Pancreas (tissue), 10 donors: Measurements from ENCODE around the gene SRMS. TPM values are rescaled to one million over a fixed set of nuclear protein-coding genes. Genes with fewer than 3 reads are reported as not detected.

Source experiments
- ATAC-seq, 4 donors: fragments of 200-7000 bp; cut with Tn5 transposase; one replicate each; pipeline versions ENCODE4 v1.8.0 to v1.9.1; 2020; ENCODE audit warnings: mild to moderate bottlenecking in 4 of 4, moderate library complexity in 4 of 4
- DNase-seq, 6 donors: peaks; one replicate each; pipeline ENCODE4 v3.0.0-alpha.2; 2020
- FAIRE-seq: peaks from 2 replicates; lab custom pipeline; 2012; peaks lifted over from hg19 to GRCh38; lab: Jason Lieb, UNC
- H3K27ac ChIP-seq, 4 donors: fragments of 200-600 bp; sonication (generic); 1 replicate in 3 of 4; 2 replicates in 1 of 4; pipeline versions ENCODE4 v1.5.0 to v1.8.0; 2020
- H3K27me3 ChIP-seq, 4 donors: fragments of 200-600 bp; one replicate each; pipeline ENCODE4 v1.8.0; 2021
- H3K36me3 ChIP-seq, 3 donors: fragments of 200-600 bp; sonication (generic) in 1 of 3; one replicate each; pipeline versions ENCODE4 v1.5.0 to v1.8.0; 2020 to 2021
- H3K4me1 ChIP-seq, 3 donors: fragments of 200-600 bp; one replicate each; pipeline ENCODE4 v1.8.0; 2021
- H3K4me3 ChIP-seq, 4 donors: fragments of 200-600 bp; sonication (generic) in 2 of 4; one replicate each; pipeline versions ENCODE4 v1.5.0 to v1.8.0; 2020 to 2021
- H3K9me3 ChIP-seq, 4 donors: fragments of 200-600 bp; one replicate each; pipeline ENCODE4 v1.8.0; 2021
- WGBS, 2 donors: extraction: QIAGEN DNeasy Blood & Tissue Kit; methylation state at CpG; one replicate each; pipeline ENCODE4 v1.1.7; 2013; 5-methylcytosine and 5-hydroxymethylcytosine counted together
- intact Hi-C, 3 donors: fragments of 100-400 bp; cut with DNase I; formaldehyde crosslinking; loops; one replicate each; pipeline versions ENCODE4 v1.11.1 to v1.14.2; 2022
- polyA plus RNA-seq, 2 donors: library from polyadenylated mRNA; stranded (reverse); fragments of 200-250 nt; gene quantifications; one replicate each; pipeline ENCODE4 v1.2.3, GENCODE V29; 2013
- total RNA-seq, 6 donors: library from RNA; stranded (reverse); fragmentation: NEBNext Ultra II Directional in 4 of 6; extraction: Animal tissue kit (Norgen Biotek cat#: 25700) in 4 of 6; gene quantifications; one replicate each; pipeline versions ENCODE4 v1.2.1 to v1.2.4, GENCODE V29; 2021 to 2023
- TF ChIP-seq, protein P1 (sequence below), 4 donors: fragments of 200-600 bp; sonication (generic) in 3 of 4; IDR thresholded peaks; one replicate each; pipeline versions ENCODE4 v1.5.0 to v1.8.0; 2021; ENCODE audit warnings: antibody characterized with exemption in 4 of 4
- donor health status: healthy with polysubstance abuse.
- donor health status: DM: no; HTN: no; CAD: no; lungs with moderate emphysema.
- donor health status: DM: no; HTN: no; CAD: no.
- donor health status: control.
- donor health status: control.
- donor health status: Bipolar disorder and iron deficiency.
- donor health status: DM: yes; HTN: yes; CAD: no.
- donor health status: DM: no; HTN: no; CAD: no.
- donor health status: DM: no; HTN: no; CAD: no.
- donor health status: DM: yes; HTN: yes; CAD: no.

Gene SRMS
- total and polyA plus RNA-seq, 8 donors: not detected

DNA sequence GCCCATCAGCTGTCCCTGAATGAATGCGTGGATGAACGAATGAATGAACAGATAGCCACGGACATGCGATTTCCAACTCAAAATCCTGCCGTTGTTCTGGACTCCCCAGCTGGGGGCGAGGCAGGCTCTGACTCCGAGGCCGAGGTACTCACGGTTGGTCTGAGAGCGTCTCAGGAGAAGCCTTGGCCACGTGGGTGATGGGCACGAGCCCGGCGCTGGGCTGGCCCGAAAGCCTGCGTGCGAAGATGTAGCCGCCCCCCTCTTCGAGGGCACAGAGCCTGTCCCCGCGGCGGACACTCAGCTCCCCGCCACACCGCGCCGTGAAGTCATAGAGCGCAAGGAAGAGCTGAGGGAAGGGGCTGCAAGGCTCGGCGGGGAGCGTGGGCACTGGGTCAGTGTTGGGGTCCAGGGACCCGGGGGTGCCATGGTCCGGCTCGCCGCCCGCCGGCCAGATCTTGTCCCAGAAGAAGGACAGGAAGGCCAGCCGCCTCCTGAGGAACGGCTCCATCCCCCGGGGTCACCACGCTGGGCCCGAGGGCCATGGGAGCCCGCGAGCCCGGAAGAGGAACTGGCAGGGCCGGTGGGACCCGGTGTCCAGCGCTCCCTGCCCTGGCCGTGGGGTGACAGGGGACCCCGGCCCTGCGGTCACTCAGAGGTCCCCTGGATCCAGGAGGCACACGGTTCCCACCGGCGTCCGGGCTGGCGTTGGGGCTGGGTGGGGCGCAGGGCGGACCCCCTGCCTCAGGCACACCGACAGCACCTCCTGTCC, 409 bp downstream of the SRMS start:
- 41 to 57% methylated on average over 49 to 58 of the region's 58 CpGs for WGBS, 2 donors
- no peaks in the 10 kb centered on the region for H3K9me3 ChIP-seq
- no peaks in the 10 kb centered on the region for H3K27me3 ChIP-seq
- DNase-seq (no peak), FAIRE-seq (no peak), ATAC-seq (no peak)
- H3K4me1 ChIP-seq: no peaks in the 10 kb centered on the region
- intact Hi-C loops: loop anchor here in 1 of 3 donors (10.0 kb wide), 1 partner anchor 418 kb away; the partner anchor contains the start of gene ZNF512B
- TF ChIP-seq, protein P1, sequence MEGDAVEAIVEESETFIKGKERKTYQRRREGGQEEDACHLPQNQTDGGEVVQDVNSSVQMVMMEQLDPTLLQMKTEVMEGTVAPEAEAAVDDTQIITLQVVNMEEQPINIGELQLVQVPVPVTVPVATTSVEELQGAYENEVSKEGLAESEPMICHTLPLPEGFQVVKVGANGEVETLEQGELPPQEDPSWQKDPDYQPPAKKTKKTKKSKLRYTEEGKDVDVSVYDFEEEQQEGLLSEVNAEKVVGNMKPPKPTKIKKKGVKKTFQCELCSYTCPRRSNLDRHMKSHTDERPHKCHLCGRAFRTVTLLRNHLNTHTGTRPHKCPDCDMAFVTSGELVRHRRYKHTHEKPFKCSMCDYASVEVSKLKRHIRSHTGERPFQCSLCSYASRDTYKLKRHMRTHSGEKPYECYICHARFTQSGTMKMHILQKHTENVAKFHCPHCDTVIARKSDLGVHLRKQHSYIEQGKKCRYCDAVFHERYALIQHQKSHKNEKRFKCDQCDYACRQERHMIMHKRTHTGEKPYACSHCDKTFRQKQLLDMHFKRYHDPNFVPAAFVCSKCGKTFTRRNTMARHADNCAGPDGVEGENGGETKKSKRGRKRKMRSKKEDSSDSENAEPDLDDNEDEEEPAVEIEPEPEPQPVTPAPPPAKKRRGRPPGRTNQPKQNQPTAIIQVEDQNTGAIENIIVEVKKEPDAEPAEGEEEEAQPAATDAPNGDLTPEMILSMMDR (IDR thresholded peaks at IDR 0.05): no peak
- H3K27ac ChIP-seq: no peak overlapping the region
- no peak overlapping the region for H3K4me3 ChIP-seq
- H3K36me3 ChIP-seq: no peaks in the 10 kb centered on the region

DNA sequence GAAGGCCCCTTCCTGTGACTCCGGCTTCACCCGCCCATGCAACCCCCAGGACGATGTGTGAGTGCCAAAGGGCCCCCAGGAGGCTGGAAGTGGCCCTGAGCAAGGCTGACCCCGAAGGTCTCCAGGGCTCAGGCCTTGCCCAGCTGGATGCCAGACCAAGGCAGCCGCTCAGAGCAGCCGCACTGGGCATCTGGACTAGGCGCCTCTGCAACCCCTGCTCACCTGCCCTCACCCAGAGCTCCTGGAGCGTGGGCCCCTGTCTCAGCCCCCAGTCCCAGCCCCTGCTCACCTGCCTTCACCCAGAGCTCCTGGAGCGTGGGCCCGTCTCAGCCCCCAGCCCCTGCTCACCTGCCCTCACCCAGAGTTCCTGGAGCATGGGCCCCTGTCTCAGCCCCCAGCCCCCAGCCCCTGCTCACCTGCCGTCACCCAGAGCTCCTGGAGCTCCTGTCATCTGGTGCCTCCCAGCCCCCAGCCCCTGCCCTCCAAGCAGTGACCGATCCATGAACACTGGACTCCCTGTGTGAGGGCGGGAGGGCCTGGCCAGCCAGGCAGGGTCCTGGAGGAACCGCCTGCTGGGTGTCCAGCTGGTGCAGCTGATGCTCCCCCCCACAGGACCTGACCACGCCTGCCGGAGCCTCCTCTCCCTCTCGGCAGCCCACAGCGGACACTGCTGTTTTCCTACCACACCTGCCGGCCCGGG, 1.1 kb downstream of the SRMS start:
- Histone ChIP-seq H3K4me1 (no peaks in the 10 kb centered on the region), H3K27me3 (no peaks in the 10 kb centered on the region), H3K9me3 (no peaks in the 10 kb centered on the region), H3K36me3 (no peaks in the 10 kb centered on the region), H3K27ac (no peak overlapping the region), H3K4me3 (no peak overlapping the region)
- ATAC-seq: no peak
- DNase-seq: no peak
- TF ChIP-seq, protein P1 (IDR thresholded peaks at IDR 0.05): no peak
- FAIRE-seq: no peak
- intact Hi-C loops: loop anchor here in 1 of 3 donors (10.0 kb wide), 1 partner anchor 418 kb away; the partner anchor contains the start of gene ZNF512B
- WGBS, 2 donors: 64 to 84% methylated on average over 18 to 20 of the region's 20 CpGs

DNA sequence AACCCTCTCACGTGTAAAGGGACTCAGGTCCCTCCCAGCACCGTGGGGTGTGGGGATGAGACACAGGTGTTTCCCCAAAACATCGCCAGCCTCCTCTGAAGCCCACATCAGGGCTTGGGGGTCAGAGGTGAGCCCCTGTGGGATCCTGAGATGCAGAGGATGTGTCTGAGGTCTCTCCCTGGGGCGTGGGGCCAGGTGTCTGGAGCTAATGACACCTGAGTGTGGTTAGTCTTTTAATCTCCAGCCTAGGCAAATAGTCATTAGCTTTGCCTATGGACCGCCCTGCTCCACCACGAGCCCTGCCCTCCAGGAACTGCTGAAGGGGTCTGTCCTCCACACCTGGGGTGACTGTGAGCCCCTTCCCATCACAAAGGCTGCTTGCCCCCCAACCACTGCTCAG, 1.7 kb downstream of the SRMS start:
- no peak overlapping the region for H3K4me3 ChIP-seq
- no peak overlapping the region for H3K27ac ChIP-seq
- H3K9me3 ChIP-seq: no peaks in the 10 kb centered on the region
- WGBS, 2 donors: 51 to 55% methylated on average over 6 of the region's 6 CpGs
- FAIRE-seq (no peak), ATAC-seq (no peak), DNase-seq (no peak)
- H3K4me1 ChIP-seq: no peaks in the 10 kb centered on the region
- H3K27me3 ChIP-seq: no peaks in the 10 kb centered on the region
- H3K36me3 ChIP-seq: no peaks in the 10 kb centered on the region
- TF ChIP-seq, protein P1 (IDR thresholded peaks at IDR 0.05): no peak
- intact Hi-C loops: loop anchor here in 1 of 3 donors (10.0 kb wide), 1 partner anchor 419 kb away; the partner anchor contains the start of gene ZNF512B

DNA sequence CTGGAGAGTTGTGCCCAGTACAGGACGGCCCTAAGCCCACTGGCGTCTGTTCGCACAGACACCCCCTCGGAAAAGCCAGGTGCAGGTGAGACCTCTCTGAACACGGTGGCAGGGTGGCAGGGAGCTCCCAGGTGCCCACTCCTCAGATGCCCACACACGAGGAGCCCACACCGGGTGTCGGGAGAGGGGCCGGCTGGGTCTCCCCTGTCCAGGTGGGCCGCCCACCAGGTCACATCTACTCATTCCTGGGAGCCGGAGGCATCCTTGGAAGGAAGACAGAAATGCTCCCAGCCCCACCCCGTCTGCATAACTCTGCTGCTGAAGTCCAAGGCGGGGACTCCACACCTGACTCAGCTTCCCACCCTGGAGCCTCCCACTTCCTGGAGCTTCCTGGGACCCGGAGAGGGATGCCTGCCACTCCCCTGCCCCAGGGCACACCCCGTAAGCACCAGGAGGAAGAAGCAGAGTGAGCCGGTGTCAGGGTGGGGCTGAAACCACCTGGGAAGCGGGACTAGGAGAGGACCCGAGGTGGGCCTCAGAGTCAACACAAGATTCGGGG, 2.5 kb downstream of the SRMS start:
- ATAC-seq (peak in 2 of 4 donors; percentile 5 to 12), DNase-seq (no peak), FAIRE-seq (no peak)
- Histone ChIP-seq H3K27me3 (no peaks in the 10 kb centered on the region), H3K36me3 (no peaks in the 10 kb centered on the region), H3K4me3 (no peak overlapping the region), H3K27ac (no peak overlapping the region), H3K9me3 (no peaks in the 10 kb centered on the region), H3K4me1 (no peaks in the 10 kb centered on the region)
- WGBS, 2 donors: 57 to 71% methylated on average over 19 of the region's 19 CpGs
- TF ChIP-seq, protein P1 (IDR thresholded peaks at IDR 0.05): no peak
- intact Hi-C loops: loop anchor here in 1 of 3 donors (10.0 kb wide), 1 partner anchor 420 kb away; the partner anchor contains the start of gene ZNF512B
